ENCODE data around the gene ATAD2B. TPM values are rescaled to one million over a fixed set of nuclear protein-coding genes. Genes with fewer than 3 reads are reported as not detected.

ATAD2B gene
- total and polyA plus RNA-seq, 2 of the 8 experiments (the other 6 are each of a cell fraction or from before 2014, with no cell fraction given) = 3.4 to 16.1 TPM

DNA sequence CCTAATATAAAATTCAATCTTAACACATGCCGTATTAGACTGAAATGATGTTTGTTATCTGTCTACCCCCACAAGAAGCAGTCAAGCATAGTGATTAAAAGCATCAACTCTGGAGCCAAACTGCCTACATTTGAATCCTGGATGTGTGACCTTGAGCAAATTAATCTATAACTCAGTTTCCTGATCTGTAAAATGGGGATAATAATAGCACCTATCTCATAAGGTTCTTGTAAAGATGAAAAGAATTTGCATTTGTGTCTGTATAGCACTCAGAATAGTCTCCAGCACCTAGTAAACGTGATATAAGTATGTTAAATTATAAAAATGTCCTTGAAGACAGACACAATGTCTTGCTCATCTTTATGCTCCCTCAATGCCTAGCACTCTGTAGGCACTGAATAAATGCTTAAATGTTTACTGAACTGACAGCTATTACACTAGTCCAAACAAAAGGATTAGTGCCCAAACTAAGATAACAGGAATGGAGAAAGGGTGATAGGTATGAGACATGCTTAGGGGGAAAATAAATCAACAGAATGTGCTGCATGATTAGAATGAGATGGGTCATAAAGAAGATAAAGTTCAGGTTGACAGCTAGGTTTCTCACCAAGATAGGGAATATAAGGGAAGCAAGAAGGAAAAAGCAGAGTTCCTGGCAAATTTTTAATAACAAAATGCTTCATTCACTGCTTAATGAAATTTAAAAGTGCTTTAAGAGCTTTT is 180.6 kb downstream of the ATAD2B start (continued):
- TF ChIP-seq, protein P1, sequence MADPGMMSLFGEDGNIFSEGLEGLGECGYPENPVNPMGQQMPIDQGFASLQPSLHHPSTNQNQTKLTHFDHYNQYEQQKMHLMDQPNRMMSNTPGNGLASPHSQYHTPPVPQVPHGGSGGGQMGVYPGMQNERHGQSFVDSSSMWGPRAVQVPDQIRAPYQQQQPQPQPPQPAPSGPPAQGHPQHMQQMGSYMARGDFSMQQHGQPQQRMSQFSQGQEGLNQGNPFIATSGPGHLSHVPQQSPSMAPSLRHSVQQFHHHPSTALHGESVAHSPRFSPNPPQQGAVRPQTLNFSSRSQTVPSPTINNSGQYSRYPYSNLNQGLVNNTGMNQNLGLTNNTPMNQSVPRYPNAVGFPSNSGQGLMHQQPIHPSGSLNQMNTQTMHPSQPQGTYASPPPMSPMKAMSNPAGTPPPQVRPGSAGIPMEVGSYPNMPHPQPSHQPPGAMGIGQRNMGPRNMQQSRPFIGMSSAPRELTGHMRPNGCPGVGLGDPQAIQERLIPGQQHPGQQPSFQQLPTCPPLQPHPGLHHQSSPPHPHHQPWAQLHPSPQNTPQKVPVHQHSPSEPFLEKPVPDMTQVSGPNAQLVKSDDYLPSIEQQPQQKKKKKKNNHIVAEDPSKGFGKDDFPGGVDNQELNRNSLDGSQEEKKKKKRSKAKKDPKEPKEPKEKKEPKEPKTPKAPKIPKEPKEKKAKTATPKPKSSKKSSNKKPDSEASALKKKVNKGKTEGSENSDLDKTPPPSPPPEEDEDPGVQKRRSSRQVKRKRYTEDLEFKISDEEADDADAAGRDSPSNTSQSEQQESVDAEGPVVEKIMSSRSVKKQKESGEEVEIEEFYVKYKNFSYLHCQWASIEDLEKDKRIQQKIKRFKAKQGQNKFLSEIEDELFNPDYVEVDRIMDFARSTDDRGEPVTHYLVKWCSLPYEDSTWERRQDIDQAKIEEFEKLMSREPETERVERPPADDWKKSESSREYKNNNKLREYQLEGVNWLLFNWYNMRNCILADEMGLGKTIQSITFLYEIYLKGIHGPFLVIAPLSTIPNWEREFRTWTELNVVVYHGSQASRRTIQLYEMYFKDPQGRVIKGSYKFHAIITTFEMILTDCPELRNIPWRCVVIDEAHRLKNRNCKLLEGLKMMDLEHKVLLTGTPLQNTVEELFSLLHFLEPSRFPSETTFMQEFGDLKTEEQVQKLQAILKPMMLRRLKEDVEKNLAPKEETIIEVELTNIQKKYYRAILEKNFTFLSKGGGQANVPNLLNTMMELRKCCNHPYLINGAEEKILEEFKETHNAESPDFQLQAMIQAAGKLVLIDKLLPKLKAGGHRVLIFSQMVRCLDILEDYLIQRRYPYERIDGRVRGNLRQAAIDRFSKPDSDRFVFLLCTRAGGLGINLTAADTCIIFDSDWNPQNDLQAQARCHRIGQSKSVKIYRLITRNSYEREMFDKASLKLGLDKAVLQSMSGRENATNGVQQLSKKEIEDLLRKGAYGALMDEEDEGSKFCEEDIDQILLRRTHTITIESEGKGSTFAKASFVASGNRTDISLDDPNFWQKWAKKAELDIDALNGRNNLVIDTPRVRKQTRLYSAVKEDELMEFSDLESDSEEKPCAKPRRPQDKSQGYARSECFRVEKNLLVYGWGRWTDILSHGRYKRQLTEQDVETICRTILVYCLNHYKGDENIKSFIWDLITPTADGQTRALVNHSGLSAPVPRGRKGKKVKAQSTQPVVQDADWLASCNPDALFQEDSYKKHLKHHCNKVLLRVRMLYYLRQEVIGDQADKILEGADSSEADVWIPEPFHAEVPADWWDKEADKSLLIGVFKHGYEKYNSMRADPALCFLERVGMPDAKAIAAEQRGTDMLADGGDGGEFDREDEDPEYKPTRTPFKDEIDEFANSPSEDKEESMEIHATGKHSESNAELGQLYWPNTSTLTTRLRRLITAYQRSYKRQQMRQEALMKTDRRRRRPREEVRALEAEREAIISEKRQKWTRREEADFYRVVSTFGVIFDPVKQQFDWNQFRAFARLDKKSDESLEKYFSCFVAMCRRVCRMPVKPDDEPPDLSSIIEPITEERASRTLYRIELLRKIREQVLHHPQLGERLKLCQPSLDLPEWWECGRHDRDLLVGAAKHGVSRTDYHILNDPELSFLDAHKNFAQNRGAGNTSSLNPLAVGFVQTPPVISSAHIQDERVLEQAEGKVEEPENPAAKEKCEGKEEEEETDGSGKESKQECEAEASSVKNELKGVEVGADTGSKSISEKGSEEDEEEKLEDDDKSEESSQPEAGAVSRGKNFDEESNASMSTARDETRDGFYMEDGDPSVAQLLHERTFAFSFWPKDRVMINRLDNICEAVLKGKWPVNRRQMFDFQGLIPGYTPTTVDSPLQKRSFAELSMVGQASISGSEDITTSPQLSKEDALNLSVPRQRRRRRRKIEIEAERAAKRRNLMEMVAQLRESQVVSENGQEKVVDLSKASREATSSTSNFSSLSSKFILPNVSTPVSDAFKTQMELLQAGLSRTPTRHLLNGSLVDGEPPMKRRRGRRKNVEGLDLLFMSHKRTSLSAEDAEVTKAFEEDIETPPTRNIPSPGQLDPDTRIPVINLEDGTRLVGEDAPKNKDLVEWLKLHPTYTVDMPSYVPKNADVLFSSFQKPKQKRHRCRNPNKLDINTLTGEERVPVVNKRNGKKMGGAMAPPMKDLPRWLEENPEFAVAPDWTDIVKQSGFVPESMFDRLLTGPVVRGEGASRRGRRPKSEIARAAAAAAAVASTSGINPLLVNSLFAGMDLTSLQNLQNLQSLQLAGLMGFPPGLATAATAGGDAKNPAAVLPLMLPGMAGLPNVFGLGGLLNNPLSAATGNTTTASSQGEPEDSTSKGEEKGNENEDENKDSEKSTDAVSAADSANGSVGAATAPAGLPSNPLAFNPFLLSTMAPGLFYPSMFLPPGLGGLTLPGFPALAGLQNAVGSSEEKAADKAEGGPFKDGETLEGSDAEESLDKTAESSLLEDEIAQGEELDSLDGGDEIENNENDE (IDR thresholded peaks at IDR 0.05; ENCODE audit: insufficient replicate concordance, low read length) = no peak
- TF ChIP-seq TEAD4 (IDR thresholded peaks at IDR 0.05; ENCODE audit: low read depth, low read length) = no peak
- TF ChIP-seq RNF2 (IDR thresholded peaks at IDR 0.05; ENCODE audit: borderline replicate concordance, low read depth, low read length, missing control alignments, poor library complexity, severe bottlenecking) = no peak
- TF ChIP-seq SP4 (IDR thresholded peaks at IDR 0.05; ENCODE audit: low read length) = no peak
- TF ChIP-seq, protein P2, sequence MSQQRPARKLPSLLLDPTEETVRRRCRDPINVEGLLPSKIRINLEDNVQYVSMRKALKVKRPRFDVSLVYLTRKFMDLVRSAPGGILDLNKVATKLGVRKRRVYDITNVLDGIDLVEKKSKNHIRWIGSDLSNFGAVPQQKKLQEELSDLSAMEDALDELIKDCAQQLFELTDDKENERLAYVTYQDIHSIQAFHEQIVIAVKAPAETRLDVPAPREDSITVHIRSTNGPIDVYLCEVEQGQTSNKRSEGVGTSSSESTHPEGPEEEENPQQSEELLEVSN (IDR thresholded peaks at IDR 0.05) = no peak
- no peak for TF ChIP-seq JUN (IDR thresholded peaks at IDR 0.05; ENCODE audit: low read depth, low read length)
- TF ChIP-seq CHD1 (IDR thresholded peaks at IDR 0.05; ENCODE audit: low read depth, low read length) = no peak
- no peak for TF ChIP-seq RXRA (IDR thresholded peaks at IDR 0.05; ENCODE audit: insufficient read depth, low read depth, low read length)
- no peak for TF ChIP-seq HDAC6 (IDR thresholded peaks at IDR 0.05; ENCODE audit: low read depth, low read length)
- TF ChIP-seq SIX5 (IDR thresholded peaks at IDR 0.05; ENCODE audit: low read depth, low read length) = no peak

Data from H1 (cell line).